ENCODE measurements around the gene EDN2. TPM values are rescaled to one million over a fixed set of nuclear protein-coding genes. Genes with fewer than 3 reads are reported as not detected.
A peak's percentile ranks its signal among the peaks of the same experiment; 100 is the strongest.

EDN2 gene
- total RNA-seq, 1 donor from 2014 or later: 0.17 TPM

DNA sequence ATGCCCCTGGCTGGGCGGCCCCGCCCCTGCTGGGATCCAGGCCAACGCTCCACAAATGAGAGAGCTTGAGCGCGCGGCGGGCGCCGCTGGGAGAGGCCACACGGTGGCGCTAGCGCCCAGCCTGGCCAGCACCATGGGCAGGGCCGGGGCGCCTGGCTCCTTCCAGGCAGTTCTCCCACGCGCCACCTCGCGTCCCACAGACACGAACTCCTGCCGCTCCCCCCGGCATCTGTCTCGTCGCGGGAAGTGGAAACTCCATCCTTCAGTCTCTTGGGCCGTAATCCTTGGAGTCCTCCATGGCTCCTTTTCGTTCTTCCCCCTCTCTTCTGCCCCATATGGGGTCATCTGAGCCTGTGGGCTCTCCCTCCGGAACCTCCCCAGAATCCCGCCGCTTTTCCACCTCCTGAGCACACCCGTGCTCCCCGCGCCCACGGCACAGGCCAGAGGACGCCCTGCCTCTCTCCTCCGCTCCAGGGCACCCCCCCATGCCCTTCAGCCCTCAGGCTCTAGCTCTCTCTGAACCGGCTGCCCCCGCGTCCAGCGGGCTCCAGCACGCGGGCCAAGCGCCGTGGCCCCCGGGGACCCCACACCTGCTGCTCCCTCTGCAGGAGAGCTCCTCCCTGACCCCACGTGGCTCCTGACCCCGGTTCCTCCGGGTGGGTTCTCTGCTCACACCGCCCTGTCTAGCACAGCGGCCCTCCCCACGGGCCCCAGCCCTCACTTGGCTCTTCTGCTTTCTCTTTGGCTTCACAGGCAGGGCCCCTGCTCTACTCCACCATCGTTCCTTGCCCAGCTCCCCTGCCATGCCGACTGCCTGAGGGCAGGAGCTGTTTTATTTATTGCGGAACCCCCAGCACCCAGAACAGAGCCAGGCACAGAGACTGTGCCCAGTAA is 31.9 kb upstream of the EDN2 start:
- peak; percentile 91 for DNase-seq

DNA sequence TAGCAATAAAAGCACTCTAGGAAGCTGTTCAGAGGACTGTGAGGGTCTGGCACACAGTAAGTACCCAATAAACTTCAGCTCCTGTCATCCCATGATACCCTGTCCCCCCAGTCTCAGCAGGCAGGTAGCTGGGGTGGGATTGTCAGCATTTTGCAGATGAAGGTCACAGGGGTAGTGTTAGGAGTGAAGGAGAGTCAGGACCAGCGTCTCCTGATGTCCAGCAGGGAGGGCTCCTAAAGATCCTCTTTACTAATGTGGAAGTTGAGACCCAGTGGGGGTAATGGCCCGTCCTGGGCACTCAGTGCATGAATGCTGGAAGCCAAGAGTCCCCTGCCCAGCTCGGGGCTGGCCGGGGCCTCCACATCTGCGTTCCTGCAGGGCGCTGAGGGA is 31.3 kb upstream of the EDN2 start:
- DNase-seq: no peak

DNA sequence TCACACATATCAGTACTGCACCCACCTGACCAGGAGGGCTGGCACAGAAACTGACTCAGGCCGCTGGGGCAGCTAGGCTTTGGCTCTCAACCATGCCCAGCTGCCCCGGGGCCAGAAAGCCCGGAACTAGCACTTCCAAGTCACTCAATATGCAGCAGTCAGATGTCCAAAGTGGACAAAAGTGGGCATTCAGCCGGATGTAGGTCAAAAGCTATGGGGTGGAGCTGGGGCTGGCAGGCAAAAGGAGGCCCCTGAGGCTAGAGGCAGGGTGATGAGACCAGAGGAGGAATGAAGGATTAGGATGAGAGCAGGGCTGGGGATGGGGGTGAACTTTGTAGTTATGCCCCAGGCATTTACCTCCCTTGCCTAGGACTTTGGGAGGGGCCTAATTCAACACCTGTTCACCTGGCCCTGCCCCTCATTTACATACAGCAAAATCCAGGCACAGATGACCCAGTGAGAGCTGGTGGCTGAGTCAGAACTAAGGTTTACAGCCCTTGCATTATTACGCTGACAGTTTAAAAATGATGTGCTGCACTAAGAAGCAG is 30.7 kb upstream of the EDN2 start:
- DNase-seq: no peak

DNA sequence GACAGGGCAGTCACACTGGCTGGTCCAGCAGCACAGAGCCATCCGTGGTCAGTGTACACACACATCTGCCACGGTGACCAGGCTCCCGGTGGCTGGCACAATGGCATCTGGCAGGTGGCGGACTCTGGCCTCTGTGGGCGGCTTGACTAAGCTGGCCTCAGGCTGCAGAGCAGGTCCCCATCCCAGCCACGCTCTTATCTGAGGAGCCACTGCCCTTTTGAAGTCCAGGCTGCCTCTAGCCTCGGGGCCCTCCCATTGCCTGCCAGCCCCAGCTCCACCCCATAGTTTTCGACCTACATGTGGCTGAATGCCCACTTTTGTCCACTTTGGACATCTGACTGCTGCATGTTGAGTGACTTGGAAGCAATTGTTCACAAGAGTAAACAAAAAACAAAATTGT is 29.9 kb upstream of the EDN2 start:
- DNase-seq: no peak

DNA sequence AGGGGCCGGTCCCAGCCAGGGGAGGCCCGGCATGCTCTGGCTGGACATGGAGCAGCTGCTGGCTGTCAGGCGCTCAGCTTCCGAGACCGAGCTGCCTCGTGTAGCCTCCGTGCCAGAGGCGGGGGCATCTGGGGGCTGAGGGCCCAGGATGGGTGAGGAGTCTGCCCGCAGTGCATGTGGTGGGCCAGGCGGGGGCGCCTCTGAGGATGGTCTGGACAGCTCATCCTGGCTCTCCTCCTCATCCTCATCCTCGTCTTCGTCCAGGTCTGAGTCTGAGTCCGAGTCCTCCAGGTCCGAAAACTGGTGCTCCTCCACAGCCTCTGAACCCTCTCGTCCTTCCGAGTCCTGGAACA is 28.9 kb upstream of the EDN2 start:
- no peak for DNase-seq

DNA sequence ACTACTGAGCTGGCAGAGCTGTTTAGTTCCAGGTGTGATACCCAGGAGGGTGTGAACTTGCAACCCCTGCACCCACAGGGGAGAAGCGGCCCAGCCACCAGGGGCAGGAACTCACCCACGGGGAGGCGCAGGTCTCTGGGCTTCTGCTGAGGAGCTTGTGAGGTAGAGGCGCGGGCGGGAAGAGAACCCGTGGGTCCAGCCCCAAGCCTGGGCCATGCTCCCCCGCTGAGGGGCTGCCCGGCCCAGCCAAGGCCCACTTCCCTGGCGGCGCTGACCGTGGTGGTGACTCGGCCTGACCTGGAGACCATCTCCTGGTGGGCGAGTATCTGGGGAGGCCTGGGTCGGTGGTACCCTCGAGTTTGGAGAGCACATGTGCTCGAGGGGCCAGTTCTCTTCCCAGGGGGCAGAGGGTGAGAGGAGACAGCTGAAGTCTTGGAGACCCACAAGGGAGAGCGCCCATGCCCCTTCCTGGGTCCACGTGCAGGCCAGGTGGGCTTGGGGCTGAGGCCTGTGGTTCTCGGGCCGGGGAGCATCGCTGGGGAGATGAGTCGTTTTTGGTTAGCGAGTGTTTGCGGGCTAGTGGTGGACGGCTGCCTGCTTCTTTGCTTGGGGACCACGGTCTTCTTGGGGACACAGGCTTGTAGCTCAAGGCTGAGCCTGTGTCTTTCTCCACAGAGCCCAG is 28.4 kb upstream of the EDN2 start:
- no peak for DNase-seq

DNA sequence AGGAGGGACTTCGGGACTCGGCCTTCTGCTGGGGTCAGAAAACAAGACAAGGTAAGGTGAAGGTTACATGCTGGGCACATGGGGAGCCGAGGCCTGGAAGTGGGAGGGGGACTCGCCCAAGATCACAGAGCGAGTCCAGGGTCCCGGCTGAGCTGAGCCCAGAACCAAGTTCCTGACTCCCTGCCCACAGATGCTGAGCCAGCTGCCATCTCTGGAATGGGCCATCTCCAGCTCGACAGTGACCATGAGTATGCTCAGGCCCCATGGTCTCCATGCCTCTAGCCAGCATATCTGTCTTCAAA is 26.7 kb upstream of the EDN2 start:
- DNase-seq: no peak

DNA sequence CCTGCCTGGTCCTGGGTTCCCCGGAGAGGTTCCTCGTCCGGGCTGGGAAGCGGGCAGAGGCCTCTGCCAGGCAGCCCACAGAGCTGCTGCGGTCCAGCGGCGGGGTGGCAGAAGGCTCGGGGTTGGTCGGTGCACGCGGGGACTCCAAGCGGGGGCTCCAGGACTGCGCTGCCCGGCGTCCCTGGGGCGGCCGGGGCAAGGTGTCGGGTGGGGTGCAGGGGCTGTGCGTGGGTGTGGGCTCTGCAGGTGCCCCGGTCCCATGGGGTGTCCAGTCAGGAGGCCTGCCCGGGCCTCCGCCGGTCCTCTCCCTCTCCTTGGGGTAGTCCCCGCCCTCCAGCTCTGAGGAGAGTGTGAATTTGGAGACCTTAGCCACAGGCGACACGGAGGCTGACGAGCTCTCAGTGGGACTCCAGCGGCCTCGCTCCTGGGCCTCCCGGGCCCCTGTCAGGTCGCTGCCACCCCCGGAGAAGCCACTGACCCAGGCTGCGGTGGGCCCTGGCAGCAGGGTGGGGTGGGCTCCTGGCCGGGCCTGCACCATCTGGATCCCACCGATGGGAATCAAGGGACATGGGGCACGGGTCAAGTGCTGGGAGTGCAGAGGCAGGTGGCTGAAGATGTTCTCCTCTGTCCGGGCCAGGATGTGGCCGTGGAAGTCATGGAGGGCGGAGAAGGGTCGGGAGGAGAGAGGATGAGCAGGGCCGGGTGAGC is 26.2 kb upstream of the EDN2 start:
- DNase-seq: no peak

DNA sequence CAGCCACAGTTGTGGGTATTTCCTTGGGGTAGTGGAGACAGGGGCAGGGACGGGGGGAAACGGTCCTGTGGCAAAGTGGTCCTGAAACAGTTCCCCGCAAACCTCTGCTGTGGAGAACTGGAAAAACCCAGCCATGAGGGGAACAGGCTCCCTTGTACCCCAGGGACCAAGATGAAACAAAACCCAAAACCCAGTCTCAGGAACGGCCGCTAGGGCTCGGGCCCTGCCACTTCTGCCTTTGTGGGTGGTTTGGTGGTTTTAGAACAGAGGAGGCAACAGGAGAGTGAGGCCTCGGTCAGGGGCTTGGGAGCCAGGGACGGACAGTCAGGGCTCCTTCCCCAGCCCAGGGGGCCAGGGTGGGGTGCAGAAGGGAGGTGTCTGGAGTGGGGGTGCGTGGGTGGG is 24.8 kb upstream of the EDN2 start:
- no peak for DNase-seq

DNA sequence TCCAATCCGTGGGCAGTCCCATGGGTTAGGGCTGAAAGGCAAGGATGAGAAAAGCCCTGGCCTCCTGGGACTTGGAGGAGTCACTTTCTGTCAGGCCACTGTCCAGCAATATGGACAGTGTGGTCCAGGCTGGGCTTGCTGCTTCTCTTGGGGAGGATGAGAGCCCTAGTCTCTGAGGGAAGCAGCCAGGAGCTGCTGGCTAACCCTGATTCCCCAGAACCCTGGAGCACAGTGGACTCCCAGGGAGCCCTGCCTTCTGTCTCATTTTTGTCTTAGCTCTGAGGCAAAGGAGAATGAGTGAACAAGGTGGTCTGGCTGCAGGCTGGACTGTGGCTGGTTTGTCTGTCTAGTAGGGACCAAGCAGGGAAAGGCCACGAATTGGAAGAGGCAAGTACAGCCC is 23.8 kb upstream of the EDN2 start:
- no peak for DNase-seq

DNA sequence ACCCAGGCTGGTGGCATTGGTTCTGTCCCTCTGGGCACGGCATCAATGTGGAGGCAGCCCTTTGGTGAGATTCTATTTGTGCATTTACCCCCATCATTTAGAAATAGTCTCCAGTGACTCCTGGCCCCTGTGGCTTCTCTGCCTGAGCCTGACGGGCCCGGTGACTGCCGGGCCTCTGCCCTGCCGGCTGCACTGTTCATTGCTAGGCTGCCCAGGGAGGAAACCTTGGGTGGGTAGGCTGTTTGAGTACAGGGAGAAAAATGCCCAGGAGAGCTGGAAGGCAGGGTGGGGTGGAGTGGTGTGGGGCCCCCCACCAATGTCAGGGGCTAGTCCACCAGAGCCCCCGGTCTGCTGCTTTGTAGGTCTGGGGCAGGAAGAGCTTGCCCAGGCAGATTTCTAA is 23.4 kb upstream of the EDN2 start:
- DNase-seq: no peak

DNA sequence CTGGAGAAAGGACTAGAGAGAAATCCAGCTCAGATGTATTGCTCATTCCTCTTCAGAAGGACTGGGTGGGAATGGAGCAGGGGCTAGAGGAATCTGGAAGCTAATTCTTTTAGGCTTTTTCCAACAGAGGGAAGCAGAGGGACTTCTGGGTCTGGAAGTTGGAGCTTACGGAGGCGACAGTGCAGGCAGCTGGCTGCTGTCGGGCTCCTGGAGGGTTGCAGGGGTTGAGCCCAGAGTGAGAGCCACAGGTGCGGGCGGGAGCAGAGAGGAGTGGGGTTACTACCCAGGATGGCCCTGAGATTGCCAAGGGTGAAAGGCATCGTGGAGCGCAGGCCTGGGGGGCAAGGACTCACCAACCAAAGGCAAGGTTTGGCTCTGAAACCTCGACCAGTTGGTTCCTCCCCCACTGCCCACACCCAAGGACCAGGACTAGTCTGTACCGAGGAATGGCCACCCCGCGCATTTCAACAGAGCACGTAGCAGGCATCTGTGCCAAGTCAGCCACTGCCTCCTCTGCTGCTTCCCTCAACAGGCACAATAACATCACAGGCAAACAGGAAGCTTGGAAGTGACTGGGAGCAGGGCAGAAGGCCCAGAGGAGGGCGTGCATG is 22.7 kb upstream of the EDN2 start:
- DNase-seq: peak; percentile 37

DNA sequence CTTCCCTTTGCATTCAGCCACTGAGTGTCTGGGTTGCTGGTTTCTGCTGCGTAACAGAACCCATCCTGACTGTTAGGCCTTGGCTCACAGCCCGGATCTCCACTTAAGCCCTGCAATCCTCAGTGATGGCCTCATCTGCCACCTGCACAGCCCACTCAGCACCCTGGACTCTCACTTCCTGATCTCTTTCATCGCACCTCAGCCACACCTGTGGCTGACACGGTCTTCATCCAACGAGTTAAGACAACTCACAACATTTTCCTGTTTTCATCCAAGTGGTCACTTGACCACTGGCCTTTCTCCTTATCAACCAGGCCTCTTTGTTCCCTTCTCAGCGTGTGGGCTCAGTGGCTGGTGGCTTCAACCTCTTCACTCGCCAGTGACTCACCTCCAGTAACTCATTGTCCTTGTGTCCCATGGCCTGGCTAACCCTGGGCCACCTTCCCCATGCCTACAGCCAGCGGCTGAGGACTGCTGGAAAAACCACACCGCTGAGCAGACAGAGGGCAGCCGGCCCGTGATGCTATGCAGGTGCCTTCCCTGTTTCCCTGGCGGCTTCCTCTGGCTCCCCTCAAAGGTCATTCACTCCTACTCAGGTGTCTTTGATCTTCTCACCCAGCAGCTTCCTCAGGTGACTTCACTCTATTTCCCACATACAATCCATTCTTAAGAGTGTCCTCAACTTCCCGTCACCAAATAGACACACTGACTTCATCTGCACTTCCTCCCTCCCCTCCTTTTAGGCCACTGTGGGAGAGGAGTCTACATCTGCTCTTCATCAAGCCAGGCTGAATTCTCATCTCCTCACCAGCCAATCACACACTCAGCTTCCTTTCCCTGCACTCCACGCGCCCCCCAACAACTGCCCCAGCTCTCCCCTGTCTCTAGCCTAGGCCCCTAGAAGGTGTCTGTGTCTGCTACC is 19.9 kb upstream of the EDN2 start:
- peak; percentile 47 for DNase-seq

DNA sequence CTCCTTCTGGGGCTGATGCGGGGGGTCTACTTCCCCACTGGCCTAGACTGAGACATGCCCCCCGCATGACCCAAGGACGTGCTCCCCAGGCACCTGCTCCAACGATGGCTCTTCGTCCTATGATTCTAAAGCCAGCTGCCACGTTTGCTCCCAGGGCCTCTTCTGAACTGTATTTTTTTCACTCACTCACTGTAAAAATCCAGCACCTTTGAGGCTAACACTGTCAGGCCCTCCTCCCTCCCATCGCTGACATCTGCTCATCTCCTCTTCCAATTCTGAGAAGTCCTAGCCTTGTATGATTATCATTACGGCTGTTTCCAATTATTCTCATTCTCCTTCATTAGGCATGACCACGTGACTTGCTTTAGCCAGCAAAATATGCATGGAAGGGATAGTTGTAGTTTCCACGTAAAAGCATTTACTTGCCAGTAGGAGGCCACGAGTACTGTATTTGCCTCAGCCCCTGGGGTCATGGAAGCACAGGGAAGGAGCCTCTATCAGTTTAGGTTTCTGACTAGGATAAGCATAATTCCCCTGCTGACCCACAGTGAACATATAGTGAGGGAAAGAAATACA is 19.1 kb upstream of the EDN2 start:
- DNase-seq: peak; percentile 20

DNA sequence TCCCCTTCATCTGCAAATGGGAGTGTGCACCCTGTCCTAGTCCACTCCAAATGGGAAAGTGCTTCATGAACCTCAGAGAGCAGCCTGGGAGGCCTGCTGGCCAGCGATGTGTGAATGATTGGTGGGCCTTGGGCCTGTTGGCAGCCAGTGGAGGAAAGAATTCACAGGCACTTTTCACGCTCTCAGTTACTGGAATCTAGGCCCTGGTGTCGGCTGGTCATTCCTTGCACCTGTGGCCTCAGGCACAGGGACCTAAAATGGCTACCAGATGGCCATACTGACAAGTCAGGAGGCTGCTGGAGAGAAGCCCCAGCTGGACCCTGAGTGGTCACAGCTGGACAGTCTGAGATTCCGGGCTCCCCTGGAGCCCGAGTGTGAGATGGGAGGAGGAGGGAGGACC is 18.4 kb upstream of the EDN2 start:
- DNase-seq: no peak

DNA sequence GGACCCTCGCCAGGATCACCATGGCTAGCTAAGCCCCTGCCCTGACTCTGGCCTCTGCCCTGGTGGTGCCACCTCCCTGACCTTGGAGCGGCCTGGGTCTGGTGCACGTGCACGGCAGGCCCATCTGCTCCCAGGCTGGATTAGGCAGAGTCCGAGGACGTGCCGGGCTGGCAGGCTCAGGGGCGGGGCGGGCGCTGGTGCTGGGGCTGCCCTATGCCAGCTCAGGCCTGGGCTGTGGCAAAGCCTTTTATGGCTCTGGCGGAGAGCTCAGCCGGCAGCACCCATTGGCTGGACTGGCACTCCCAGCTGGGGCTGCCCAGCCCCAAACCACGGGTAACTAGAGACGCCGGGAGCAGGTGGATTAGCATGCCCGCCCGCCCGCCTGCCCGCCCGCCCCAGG is 17.1 kb upstream of the EDN2 start:
- no peak for DNase-seq

DNA sequence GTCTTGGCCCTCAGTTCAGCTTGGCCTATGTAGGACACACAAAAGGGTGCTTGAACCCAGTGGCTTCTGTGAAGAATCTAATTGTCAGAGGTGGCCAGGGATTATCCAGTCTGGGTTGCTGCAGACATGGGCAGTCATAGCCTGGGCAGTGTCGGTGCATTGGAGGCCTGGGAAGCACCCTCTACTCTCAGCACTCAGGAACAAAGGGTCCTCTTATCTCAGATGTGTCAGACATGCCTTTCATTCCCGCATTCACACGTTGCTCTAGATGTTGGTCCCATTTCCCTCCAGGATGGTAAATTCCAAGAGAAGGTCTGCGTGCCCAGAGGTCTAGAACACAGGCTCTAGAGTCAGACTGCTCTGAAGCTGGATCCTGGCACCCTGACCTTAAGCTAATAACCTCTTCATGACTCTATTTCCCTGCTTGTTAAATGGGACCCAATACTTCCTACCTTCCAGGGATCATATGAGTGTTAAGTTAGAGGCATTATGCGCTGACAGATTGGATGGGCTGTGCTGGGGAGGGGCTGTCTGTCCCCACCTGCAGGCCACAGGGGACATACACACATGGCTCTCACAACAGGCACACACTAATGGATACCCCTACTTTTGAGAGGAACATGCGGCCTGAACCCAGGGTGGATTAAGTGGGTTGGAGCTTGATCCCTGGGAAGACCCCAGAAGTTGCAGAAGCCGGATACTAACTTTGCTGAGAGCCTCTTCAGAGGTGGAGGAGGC is 16.5 kb upstream of the EDN2 start:
- DNase-seq: no peak

DNA sequence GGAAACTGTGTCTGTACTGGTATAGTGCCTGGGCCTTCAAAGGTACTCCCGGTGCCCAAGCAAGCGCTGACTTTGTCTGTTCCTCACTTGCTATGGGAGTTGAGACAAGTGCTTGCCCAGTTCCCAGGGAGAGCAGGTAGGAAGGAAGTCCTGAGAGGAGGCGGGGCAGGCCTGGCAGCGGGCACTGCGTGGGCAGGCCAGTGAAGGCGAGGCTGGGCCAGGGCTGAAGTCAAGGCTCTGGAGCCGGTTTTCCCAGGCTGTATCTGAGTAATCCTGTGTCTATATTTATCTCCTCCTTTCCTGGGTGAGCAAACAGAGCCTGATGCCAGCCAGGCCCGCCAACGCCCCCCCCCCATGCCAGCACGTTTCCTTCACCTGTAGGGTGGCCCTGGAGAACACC is 15.9 kb upstream of the EDN2 start:
- DNase-seq: no peak

DNA sequence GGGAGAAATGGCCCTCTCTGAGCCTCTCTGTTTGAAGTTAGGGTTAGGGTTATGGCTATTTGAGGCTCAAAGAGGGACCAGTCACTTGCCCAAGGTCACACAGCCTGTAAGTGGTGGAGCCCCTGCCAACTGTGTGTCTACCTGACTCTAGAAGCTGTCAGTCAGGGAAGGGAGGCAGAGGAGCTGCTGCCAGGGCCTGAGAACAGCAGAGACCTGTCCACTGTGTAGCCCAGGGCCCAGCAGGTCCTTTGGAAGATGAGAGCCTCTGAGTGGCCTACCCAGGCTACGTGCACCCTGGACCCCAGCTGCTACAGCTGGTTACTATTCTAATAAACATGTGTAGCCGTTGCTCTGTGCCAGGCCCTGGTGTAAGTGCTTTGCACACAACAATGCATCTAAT is 15.1 kb upstream of the EDN2 start:
- DNase-seq: no peak

DNA sequence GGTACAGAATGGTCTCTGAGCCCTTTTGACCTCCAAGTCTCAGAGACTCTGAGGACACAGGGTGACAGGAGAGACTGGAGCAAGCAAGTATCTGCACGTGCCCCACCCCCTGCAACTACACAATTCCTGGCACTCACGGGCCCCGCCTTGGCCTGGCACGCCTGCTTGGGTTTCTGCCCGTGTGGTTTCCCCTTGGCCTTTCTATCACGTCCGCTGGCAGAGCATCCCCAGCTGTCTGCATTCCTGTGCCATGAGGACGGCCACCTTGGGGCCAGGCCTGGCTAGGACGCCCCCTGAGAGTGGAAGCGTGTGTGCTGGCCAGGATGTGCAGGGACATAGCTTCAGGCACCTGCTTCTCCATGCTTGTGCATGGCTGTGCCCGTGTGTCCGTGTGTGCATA is 14.3 kb upstream of the EDN2 start:
- DNase-seq: peak; percentile 34

DNA sequence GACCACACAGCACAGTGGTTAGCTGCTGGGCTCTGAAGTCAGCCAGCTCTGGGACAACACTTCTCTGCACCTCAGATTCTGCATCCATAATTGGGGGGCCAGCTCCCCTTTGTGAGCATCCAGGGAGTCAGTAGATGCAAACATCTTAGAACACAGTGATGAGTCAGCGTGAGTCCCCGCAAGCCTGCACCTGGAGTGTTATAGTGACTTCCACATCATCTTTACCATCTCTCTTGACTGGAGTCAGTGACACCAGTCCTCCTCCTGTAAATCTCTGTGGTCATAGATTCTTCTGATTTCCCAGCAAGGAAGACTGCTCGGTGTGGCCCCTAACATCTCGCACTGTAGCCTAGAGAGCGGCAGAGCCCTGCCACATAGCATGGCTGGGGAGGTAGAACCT is 13.9 kb upstream of the EDN2 start:
- DNase-seq: no peak

Data from dermis blood vessel endothelial cell (primary cell).